Fibroblast of the aortic adventitia (primary cell): ENCODE results near the gene FAM131A. TPM values are rescaled to one million over a fixed set of nuclear protein-coding genes. Genes with fewer than 3 reads are reported as not detected.
"Not testable (repeated sequence)": the region's sequence is repeated elsewhere in the genome, so short reads cannot be mapped to it uniquely, and the experiment has no call there.

ENCODE experiments used
- DNase-seq: peaks from one replicate; pipeline ENCODE4 v3.0.0-alpha.2; 2010; ENCODE audit warnings: low read depth
- H3K4me3 ChIP-seq: 2 replicates; pipeline ENCODE4 v1.5.1; 2011; ENCODE audit warnings: low read depth, mild to moderate bottlenecking, control low read depth, low read length, moderate library complexity
- total RNA-seq: library from RNA; depleted of rRNA; stranded (reverse); fragments of >200 nt; gene quantifications from 2 replicates; pipeline ENCODE4 v1.2.3, GENCODE V29; 2012; ENCODE audit warnings: low replicate concordance
- TF ChIP-seq, protein P1 (sequence below): IDR thresholded peaks from 2 replicates; pipeline ENCODE4 v1.5.1; 2011; ENCODE audit warnings: mild to moderate bottlenecking, low read length, control low read depth, inconsistent platforms; ENCODE audit not compliant: insufficient read depth

Gene FAM131A
- total RNA-seq, 1 donor, result 14.0 TPM

DNA sequence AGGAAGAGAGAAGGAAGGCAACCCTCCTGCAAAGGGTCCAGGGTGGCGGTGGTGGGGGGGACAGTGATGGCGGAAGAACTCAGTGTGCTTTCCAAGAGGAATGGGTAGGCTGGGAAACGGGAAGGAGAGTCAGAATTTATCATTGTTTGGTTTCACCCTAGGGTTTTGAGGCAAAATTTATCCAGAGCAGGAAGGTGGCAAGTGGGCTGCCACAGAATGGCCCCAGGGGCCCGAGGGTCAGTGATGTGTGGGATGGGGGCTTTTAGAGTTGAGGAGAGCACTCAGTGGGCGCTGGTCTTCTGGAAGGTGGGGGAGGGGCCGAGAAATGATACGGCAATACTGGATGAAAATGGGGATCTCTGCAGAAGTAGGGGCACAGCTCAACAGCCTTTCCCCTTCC is 581 bp downstream of the FAM131A start:
- peak overlapping the region; percentile 77 for H3K4me3 ChIP-seq
- TF ChIP-seq, protein P1, sequence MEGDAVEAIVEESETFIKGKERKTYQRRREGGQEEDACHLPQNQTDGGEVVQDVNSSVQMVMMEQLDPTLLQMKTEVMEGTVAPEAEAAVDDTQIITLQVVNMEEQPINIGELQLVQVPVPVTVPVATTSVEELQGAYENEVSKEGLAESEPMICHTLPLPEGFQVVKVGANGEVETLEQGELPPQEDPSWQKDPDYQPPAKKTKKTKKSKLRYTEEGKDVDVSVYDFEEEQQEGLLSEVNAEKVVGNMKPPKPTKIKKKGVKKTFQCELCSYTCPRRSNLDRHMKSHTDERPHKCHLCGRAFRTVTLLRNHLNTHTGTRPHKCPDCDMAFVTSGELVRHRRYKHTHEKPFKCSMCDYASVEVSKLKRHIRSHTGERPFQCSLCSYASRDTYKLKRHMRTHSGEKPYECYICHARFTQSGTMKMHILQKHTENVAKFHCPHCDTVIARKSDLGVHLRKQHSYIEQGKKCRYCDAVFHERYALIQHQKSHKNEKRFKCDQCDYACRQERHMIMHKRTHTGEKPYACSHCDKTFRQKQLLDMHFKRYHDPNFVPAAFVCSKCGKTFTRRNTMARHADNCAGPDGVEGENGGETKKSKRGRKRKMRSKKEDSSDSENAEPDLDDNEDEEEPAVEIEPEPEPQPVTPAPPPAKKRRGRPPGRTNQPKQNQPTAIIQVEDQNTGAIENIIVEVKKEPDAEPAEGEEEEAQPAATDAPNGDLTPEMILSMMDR, result no peak
- DNase-seq, result no peak

DNA sequence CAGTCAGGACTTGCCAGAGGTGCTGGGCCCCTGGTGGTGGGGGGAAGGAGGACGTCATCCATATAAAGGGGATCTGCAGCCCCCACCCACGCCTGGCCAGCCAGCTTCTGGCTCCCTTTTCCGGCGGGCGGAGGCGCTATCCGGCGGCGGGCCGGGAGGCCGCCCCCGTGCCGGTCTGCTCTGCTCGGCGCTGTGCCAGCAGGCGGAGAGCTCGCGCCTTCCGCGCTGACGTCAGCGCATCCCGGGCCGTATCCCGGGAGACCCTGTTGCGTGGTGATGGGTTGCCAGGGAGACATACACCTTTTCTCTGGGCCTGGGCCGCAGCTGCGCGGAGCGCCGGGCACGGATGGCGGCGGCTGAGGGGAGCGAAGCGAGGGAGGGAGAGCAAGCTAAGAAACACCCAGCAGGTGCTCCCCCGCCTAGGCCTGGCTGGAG is 1.1 kb downstream of the FAM131A start:
- DNase-seq, result peak; percentile 86
- peak overlapping the region; percentile 77 for H3K4me3 ChIP-seq
- TF ChIP-seq, protein P1, result peak; percentile 35

DNA sequence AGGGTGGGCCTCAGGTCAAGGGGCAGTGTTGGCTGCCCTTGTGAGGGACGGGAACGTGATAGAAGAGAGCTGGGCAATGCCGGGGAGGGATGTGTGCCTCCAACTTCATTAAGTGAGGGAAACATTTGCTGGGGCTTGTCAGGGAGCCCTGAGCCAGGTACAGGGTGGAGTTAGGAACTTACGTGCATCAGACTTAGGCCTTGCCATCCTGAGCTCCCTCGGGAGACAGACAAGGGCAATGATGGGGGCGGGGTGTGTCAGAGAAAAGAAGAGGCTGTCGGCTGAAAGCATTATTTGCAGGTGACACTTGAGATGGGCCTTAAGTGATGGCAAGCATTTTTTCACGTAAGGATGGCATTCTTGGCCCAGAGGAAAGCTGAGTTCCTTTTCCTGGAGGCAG is 1.6 kb downstream of the FAM131A start:
- no peak for DNase-seq
- peak overlapping the region; percentile 77 for H3K4me3 ChIP-seq
- TF ChIP-seq, protein P1, result no peak

DNA sequence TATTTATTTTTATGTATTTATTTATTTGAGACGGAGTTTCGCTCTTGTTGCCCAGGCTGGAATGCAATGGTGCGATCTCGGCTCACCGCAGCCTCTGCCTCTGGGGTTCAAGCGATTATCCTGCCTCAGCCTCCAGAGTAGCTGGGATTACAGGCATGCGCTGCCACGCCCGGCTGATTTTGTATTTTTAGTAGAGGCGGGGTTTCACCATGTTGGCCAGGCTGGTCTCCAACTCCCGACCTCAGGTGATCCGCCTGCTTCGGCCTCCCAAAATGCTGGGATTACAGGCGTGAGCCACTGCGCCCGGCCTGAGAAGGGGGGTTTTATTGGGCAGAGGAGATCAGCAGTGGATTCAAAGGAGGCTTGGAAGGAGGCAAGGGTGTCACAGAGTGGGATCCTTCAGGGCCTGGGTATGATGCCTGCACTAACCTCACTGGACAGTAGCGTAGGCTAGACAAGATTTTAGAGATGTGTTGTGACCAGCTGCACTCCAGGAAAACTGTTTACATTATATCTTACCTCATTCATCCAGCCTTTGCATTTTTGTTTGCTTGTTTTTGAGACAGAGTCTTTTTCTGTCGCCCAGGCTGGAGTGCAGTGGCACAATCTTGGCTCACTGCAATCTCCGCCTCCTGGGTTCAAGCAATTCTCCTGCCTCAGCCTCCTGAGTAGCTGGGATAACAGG is 2.2 kb downstream of the FAM131A start:
- DNase-seq, H3K4me3 ChIP-seq: not testable (repeated sequence)

DNA sequence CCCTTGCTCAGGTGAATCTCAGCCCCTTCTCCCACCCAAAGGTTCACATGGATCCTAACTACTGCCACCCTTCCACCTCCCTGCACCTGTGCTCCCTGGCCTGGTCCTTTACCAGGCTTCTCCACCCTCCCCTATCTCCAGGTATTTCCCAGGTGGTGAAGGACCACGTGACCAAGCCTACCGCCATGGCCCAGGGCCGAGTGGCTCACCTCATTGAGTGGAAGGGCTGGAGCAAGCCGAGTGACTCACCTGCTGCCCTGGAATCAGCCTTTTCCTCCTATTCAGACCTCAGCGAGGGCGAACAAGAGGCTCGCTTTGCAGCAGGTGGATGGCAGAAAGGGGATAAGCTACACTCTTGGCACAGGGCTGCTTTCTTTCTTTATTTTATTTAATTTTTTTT is 4.5 kb downstream of the FAM131A start:
- TF ChIP-seq, protein P1, result no peak
- no peak overlapping the region for H3K4me3 ChIP-seq
- DNase-seq, result no peak

DNA sequence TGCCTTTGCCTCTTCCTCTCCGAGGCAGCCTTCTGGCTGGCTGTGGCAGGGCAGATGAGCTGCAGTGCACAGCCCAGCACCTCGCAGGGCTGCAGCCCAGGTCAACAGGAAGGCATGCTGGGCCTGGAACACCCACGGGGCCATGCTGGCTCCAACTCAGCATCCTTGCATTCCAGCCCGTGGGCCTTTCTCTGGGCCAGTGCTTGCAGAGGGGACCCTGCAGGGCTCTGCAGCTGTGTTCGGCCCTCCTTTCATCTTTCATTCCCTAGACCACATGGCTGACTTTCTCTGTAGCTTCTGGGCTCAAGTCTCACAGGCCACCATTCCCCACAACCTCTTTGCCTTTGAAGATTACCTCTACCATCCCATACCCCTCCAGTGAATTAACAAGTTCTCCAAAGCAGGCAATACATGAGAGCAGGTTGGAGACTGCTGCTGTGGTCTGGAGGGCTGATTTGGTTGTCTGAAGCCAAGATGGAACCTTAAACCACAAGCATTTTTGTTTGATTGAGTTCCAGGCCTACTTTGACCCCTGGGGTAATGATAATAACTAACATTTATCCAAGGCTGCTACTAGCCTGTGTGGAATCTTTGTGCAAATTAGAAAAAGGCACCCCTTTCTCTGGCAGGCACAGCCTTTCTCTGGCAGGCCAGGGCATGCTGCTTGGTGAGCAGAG is 5.9 kb downstream of the FAM131A start:
- DNase-seq, result no peak
- TF ChIP-seq, protein P1, result no peak
- no peak overlapping the region for H3K4me3 ChIP-seq

DNA sequence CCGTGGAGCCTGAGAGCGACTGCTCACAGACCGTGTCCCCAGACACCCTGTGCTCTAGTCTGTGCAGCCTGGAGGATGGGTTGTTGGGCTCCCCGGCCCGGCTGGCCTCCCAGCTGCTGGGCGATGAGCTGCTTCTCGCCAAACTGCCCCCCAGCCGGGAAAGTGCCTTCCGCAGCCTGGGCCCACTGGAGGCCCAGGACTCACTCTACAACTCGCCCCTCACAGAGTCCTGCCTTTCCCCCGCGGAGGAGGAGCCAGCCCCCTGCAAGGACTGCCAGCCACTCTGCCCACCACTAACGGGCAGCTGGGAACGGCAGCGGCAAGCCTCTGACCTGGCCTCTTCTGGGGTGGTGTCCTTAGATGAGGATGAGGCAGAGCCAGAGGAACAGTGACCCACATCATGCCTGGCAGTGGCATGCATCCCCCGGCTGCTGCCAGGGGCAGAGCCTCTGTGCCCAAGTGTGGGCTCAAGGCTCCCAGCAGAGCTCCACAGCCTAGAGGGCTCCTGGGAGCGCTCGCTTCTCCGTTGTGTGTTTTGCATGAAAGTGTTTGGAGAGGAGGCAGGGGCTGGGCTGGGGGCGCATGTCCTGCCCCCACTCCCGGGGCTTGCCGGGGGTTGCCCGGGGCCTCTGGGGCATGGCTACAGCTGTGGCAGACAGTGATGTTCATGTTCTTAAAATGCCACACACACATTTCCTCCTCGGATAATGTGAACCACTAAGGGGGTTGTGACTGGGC is 7.3 kb downstream of the FAM131A start:
- TF ChIP-seq, protein P1, result no peak
- no peak for DNase-seq
- no peak overlapping the region for H3K4me3 ChIP-seq
